ENCODE results near the gene ENO1. TPM values are rescaled to one million over a fixed set of nuclear protein-coding genes. Genes with fewer than 3 reads are reported as not detected.

ENO1 gene
- total RNA-seq = 813 and 862 TPM in 2 replicates

GRCh38 chr1:8878448-8878697 is at the start of gene ENO1:
ENO1 (minus strand) TSS chr1:8878686; CDS start chr1:8874908, 3,778 bp downstream.

DNA sequence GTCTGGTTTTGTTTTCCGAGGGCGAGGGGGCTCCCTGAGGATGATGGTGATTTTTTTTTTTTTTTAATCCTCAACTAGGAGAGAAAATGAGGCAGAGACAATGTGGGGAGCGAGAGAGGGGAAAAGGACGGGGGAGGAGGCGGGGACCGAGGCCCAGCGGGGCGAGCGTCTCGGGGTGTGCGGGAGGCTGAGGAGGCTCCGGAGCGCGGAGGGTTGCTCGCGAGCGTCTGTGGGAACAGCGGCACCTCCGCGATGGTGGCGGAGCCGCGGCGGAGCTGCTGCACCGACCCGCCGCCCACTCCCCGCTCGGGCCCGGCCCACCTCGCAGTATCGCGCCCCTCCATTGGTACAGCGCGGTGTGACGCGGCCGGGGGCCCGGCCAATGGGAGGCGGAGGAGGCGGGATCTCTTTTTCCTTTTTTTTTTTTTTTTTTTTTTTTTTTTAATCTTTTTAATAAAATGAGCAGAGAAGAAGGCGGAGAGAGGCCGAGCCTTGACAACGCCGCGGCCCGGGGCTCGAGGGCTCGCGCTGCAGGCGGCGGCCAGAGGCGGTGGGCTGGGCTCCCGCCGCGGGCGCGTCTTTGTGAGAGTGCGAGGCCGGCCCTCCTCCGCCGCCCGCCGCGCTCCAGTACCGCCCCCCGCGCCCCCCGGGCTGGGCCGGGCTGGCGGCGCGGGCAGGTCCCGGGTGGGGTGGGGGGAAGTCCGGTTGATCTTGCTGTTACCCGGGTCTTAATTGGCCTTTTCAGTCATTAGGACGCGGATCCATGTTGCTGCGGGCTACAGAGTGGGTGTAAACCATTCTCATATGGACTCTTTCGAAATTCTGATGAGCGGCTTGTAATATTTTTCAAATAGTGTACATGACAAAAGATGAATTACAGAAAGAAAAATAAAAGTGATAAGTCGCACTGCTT is 60.8 kb downstream of the ENO1 start, which contains the start of gene RERE:
Gene RERE (minus strand): TSS at position 229 of the 913 bp plus-strand sequence.

Other genes with a start within 250 kb of the ENO1 start
- gene RERE, start 61.0 kb downstream of the ENO1 start, total RNA-seq = 52.9 and 79.0 TPM in 2 replicates
- gene CA6, start 67.2 kb upstream of the ENO1 start, total RNA-seq = 0.11 TPM in 1 of 2 replicates, not detected in the other
- gene SLC2A7, start 147.7 kb upstream of the ENO1 start, total RNA-seq = 0.26 and 0.43 TPM in 2 replicates
- gene SLC2A5, start 190.9 kb upstream of the ENO1 start, total RNA-seq = 0.17 and 1.3 TPM in 2 replicates

Data from dermis lymphatic vessel endothelial cell (primary cell).